GM18517 (cell line): Measurements from ENCODE around the gene VOPP1.
"Not testable (repeated sequence)": the region's sequence is repeated elsewhere in the genome, so short reads cannot be mapped to it uniquely, and the experiment has no call there.

Experiments used
- ATAC-seq: cut with Tn5 transposase; IDR thresholded peaks from one replicate; pipeline ENCODE4 v1.9.1; 2021; ENCODE audit warnings: mild to moderate bottlenecking, moderate library complexity; ENCODE audit not compliant: unreplicated experiment

The VOPP1 gene

DNA sequence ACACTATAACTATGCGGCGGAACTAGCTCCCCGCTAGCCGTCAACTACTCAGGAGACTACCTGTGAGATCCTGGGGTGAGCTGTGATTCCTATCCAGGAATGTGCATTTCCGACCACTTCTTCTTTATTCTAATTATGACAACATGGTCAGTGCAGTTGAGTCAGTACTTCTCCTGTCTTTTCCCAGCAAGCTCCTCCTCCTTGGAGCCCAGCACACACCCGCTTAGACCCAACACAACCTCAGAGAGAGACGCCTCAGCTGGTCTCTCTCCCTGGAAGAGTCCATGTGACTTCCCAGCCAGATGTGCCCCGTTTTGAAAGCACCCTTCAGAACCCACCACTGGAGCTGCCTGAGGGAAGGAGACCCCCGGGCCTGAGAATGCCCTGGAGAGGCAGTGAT is 100.7 kb downstream of the VOPP1 start:
- ATAC-seq = not testable (repeated sequence)

DNA sequence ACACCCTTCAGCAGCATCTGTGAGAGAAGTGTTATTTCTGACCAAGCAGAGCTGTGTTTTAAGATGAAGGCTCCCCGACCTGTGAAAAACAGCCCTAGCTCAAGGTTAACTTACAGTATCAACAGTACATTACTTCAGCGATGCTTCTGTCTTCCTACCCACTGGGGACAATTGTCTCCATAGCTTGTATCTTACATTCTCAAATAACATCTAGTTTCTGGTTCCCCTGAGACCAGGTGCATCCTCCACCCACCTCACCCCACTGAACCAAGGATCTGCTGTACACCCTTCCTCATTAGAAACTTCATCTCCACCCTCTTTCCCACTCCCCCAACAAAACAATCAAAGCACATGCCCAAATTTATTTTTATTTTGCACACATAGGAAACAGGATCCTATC is 102.0 kb downstream of the VOPP1 start:
- no peak for ATAC-seq

DNA sequence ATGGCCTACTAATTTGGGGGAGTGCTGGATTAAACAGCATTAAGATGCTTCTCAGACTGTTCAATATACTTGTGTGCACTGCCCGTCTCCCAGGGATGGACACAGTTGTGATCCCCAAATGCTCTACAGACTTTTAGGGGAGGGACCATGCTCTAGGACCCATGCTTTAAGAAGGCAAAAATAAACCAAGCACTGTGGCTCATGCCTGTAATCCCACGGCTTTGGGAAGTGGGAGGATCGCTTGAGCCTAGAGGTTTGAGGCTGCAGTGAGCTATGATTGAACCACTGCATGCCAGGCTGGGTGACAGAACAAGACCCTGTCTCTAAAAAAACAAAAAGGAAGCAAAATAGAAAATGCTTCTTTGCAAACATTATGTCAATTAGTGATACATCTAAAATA is 102.6 kb downstream of the VOPP1 start:
- no peak for ATAC-seq

DNA sequence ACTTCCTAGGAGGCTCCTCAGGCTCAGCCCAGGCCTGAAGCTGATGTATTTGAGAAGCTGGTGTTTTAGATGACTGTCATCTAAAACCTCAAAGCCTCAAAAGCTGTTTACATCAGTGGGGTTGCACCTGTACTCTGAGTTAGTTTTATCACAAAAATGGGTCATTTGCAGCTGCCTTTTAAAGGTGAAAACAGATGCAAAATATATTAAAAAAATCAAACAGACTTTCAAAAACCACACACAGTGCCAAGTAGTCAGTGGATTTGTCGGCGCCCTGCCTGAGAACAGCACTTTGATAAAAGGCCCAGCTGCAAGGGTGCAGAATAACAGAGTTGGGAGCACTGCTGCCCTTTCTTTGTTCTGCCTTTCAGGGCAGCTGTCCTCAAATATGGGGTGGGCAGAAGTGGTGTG is 103.0 kb downstream of the VOPP1 start:
- ATAC-seq = no peak

DNA sequence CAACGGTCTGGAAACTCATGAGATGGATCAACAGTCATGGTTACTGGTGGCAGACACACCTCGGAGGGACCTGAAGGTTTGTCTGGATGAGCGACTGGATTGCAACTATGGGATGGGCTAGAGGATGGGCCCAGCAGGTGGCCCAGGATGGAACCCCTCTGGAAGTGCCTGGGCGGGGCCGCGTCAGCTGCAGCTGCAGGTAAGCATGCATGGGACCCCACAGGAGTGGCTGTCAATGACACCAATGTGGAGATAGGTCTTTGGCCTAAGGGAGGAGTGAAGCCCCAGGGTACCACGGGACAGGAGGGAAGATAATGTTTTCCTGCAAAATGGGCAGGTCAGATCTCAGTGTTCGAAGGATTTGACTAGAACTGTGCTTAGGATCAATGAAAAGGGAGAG is 103.8 kb downstream of the VOPP1 start:
- no peak for ATAC-seq

DNA sequence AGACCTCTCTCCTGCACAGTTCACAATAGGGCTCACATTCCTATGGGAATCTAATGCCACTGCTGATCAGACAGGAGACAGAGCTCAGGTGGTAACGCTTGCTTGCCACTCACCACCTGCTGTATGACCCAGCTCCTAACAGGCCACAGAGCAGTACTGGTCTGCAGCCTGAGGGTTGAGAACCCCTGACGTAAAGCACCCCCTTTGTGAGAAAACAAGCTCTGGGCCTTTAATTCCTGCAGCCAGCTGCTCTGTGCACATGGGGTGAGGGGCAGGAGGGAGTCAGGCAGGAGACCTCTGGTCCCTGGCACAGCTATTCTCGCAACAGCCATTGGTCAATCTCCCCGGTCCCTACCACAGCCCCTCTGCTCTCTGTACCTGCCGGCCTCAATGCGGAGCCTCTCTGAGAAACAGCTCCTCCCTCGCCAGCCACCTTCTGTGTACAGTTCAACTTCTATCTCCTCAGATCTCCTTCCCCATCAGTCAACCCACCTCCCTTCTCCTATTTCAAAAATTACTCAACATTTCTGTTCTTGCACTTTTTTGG is 105.2 kb downstream of the VOPP1 start:
- ATAC-seq = no peak

DNA sequence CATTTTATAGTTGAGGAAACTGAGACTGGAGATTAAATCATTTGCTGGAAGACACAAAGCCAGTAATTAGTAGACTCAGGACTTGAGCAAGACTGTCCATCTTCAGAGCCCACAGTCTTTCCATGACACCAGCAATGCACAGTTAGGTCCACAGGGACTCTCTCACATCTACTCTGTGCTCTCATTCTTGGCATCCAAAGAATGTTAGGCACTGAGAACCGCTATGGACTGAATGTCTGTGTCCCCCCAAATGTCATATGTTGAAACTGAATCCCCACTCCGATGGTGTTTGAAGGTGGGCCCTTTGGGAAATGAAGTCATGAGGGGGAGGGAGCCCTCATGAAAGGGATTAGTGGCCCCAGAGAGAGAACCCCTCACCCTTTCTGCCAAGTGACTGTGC is 106.6 kb downstream of the VOPP1 start:
- ATAC-seq = no peak

DNA sequence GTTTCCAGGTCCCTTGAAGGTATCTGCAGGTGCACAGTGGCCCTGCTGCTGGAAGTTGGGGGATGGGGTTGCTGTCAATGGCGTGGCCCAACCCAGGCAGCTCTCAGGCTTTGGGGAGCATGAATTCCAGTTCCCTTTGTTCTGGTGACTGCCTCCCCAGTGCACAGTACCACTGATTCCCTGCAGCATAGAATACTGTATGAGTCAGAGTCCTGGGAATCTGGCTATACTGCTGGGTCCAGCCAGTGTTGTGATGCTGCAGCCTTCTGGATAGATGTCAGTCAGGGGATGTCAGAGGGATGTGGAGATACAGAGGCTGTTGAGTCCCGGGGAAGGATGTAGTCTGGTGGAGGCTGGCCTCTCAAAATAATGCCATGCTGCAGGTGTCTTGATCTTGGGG is 107.9 kb downstream of the VOPP1 start:
- ATAC-seq = no peak

DNA sequence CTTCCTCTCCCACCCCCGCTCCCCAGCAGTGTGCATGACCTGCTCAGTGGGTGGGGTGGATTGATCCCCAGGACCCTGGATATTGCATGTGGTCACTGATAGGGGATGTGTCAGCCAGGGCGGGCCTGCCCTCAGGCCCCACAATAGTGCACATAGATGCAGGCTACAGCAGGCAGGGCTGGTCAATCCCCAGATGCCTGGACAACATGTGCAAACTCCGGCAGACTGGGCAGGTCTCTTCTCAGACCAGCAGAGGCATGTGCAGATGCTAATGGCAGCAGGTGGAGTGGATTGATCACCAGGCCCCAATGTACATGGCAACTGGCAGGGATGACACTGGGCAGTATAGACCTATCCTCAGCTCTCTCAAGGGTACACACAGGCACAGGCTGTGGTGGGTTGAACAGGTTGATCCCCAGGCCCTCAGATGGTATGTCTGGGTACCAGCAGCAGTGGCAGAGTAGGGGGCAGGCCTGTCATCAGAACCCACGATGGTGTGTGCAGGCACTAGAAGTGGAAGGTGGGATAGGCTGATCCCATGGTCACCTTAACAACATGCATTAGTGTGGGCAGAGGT is 108.5 kb downstream of the VOPP1 start:
- ATAC-seq = no peak

DNA sequence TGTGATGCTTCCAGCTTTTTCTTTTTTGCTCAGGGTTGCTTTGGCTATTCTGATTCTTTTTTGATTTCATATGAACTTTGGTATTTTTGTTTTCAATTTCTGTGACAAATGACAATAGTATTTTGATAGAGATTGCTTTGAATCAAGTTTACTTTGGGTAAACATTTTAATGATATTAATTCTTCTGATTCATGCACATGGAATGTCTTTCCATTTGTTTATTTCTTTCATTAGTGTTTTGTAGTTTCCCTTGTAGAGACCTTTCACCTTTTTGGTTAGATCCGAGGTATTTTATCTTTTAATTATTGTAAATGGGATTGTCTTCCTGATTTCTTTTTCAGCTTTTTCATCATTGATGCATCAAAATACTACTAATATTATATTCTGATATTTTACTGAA is 114.0 kb downstream of the VOPP1 start:
- ATAC-seq = no peak

DNA sequence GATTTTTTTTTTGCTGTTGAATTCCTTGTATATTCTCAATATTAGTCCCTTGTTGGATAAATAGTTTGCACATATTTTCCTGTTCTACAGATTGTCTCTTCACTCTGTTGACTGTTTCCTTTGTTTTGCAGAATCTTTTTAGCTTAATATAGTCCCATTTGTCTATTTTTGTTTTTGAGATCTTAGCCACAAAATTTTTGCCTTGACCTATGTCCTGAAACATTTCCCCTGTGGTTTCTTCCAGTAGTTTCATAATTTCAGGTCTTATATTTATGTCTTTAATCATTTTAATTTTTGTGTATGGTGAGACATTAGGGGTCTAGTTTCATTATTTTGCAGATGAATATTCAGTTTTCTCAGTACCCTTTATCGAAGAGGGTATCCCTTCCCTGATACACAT is 114.5 kb downstream of the VOPP1 start:
- ATAC-seq = no peak

DNA sequence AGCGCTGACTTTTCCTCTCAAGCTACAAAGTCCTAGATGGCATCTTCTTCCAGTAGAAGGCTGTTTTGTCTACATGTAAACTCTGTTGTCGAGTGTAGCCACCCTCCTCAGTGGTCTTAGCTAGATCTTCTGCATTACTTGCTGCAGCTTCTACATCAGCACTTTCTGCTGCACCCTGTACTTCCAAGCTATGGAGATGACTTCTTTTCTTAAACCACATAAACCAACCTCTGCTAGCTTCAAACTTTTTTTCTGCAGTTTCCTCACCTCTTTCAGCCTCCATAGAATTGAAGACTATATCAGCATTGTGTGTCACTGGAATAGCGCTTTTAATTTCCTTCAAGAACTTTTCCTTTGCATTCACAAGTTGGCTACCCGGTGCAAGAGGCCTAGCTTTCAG is 119.3 kb downstream of the VOPP1 start:
- no peak for ATAC-seq

DNA sequence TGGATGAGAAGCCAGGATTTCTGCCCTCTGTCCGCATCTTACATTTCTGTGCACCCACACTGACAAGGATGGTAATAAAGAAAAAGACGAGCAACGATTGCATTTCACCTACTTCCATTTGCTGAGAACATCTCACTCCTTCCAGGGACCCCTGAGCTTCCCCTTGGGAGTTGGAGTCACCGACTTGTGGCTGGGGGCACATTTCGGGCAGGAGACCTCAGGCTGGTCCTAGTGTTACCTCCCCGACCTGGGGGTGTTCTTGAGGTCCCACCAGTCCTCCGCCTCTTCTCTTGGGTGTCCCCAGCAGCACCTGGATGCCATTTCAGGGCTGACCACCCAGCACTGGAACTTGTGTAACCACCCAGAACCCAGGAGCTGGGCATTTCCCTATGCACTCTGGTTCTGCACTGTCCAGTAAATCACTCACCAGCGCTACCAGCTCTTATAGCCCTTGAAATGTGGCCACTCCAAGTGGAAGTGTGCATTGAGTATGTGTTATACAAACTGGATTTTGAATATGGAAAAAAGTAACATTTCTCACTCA is 122.2 kb downstream of the VOPP1 start:
- no peak for ATAC-seq

DNA sequence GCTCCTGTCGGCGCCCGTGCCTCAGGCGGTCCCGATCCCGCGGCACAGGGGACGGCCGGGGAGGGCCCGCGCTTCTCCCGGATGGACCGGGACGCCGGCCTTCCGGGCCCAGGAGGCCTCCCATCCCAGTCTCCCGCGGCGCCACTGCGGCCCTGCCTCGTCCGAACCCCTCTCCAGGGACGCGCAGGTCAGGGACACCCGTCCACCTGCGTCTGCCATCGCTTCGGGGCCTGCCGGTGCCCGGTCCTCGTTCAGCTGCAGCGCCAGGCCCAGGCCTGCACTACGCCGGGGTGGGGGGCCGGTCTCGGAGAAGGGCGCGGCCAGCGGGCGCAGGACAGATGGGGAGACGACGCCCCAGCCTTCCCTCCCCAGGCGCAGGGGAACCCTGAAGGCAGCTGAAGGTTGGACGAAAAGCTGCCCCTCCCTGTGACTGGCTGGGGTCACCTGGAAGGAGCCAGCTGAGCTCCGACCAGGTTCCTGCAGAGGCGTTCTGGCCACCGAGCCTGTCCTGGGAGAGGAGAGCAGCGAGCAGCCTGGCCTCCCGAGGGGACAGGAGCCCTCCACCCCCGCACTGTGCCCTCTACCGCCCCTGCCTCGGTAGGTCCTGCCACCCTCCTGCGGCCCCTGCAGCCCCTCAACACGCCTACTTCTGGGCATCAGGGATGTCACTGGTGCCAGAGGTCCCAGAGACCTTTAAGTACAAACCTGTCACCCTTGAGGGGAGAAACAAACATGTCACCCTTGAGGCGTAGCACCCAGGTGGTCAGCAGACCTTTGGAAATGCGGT is 122.9 kb downstream of the VOPP1 start:
- no peak for ATAC-seq

DNA sequence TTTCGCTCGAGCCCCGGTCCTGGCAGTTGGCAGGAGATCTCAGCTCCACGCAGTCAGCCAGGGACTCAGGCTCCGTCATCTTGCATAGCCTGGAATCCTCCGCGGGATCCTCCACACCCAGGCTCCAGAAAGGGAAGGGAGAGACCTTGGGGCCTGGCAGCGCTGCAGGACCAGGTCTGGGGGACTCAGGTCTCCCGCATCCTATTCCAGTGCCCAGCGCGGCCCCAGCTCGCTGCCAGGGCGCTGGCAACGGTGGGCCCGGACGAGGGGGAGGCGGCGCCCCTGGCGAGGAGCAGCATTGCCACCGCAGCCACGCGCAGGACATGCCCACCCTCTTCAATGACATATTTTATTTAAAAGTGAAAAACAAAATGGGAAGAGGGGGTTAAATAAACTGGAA is 123.8 kb downstream of the VOPP1 start:
- ATAC-seq = no peak

DNA sequence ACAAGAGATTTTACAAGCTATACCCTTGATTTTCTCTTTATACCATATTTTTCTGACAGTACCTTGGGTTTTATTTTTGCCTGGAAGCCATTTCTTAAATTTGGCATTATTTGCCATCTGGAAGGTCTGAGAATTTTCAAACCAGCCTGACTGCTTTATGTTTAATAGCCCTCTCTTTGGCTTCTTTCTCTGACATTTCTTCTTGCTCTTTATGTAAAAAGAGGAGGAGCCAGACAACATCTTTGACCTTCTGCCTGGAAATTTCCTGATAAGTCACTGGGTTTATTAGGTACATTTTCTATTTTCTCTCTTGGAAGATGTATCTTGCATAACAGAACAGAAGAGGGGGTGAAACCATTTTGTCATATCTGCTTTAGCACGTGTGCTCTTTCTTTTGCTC is 127.5 kb downstream of the VOPP1 start:
- no peak for ATAC-seq

DNA sequence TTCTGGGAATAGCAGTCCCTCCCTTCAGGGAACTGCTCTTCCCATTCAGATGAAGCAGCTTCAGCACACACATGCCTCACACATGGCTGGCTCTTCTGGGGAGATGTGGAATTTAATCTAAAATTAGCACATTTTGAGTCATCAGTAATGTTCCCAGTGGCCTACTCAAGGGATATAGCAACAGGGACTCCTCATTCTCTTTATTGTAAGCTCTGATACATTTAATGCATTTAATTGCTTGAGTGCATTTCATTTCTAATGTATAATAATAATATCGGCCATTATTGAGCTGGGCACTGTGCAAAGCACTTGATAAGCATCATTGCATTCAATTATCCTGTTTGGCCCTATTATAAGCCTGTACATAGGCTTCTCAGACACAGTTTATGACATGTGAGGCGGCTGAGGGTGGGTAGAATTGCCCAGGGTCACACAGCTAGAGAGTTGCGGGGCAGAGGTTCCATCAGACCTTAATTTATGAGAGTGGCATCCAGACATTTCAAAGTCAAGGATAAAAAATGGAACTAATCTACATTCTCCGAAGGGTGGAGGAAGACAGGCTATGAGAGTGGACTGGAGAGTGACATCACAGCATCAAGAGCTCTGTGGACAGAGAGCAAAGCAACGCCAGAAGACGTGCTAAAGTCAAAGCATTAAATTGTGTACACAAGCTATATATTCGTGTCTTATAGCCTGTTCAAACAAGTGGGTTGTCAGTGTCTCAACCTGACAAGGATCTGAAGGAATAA is 130.4 kb downstream of the VOPP1 start:
- no peak for ATAC-seq

DNA sequence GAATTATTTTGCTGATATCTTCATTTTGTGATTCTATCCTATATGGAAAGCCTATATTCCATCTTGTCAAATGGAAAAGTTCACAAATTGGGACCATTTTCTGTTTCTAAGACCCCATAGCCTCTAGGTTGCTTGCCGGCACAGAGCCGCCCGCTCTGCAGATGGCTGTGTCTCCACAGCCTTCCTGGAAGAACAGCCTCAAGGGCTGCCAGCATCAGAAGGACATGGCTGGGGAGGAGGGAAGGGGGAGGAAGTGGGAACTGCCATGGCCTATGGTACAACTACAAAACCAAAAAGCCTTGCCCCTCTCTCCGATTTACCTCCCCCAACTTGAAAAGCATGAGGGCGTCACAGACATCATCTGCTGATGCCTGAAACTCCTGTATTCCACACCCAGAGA is 131.3 kb downstream of the VOPP1 start:
- no peak for ATAC-seq

DNA sequence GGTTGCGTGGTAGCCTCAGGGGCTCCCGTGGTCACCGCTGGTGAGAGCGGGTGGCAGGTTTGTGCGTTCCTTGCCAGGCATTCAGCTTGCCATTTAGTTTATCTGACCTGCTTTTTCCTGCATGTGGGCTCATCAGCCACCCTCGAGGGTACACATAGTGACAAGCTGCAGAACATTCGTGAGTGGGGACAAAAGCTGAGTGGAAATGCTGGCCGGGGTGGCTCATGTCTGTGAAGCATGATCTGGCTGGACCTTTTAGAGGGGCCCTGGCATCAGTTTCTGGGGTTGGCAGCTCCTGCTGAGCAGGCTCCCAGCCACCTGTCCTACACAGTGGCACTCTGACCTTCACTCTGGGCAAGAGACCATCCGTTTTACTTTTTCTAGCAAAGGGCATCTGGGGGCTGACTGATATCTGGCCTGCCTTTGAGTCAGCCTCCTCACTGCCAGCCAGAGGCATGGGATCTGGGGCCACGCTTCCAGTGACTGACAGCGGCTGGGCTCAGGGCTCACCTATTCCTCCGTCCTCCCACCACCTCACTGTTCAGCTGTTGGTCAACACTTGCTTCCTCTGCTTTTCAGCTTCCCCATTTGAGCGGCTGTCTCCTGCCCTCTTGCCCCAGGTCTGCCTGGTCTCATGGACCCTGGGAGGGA is 132.1 kb downstream of the VOPP1 start:
- ATAC-seq = no peak

DNA sequence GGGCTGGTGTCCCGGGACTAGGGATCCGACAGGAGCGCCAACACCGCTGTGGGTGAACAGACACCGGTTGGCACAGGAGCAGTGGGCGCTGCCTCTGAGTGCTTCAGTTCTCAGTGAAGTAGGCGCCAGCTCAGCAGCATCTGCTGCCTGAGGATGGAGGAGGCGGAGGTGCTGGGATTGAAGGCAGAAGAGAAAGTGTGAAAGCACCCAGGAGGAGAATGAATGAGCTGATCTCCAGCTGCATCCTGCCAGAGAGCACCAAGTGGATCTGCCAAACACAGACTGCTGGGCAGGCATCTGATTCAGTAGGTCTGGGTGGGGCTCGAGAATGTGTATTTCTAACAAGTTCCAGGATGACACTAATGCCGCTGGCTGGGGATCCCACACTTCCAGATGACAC is 132.7 kb downstream of the VOPP1 start:
- no peak for ATAC-seq
